K562 (cell line): ENCODE measurements around the gene CALR3.

Source experiments
- ARID2 ChIP-seq: fragments of 450-650 bp; IDR thresholded peaks from 2 replicates; pipeline ENCODE4 v1.6.1; 2017; ENCODE audit warnings: antibody characterized with exemption, mild to moderate bottlenecking
- EP300 ChIP-seq: IDR thresholded peaks from 2 replicates; pipeline ENCODE4 v1.6.1; 2012; ENCODE audit warnings: low read length, improper control_type of control experiment
- ERF ChIP-seq: fragments of 450-650 bp; formaldehyde crosslinking; IDR thresholded peaks from 2 replicates; pipeline ENCODE4 v1.4.0; 2020; ENCODE audit warnings: mild to moderate bottlenecking, mixed read lengths
- LEF1 ChIP-seq: fragments of 450-650 bp; IDR thresholded peaks from 2 replicates; pipeline ENCODE4 v1.6.1; 2016; ENCODE audit warnings: mild to moderate bottlenecking
- OTX1 ChIP-seq: fragments of 450-650 bp; formaldehyde crosslinking; IDR thresholded peaks from 2 replicates; pipeline ENCODE4 v1.4.0; 2022; ENCODE audit warnings: mild to moderate bottlenecking
- SREBF2 ChIP-seq: sonication (generic); formaldehyde crosslinking; IDR thresholded peaks from 2 replicates; pipeline ENCODE4 v1.4.0; 2020; ENCODE audit warnings: mild to moderate bottlenecking, missing genetic modification reagents
- XRCC5 ChIP-seq: fragments of 200-400 bp; formaldehyde crosslinking; IDR thresholded peaks from 2 replicates; pipeline ENCODE4 v1.6.1; 2017; ENCODE audit warnings: low read depth, mild to moderate bottlenecking, low read length
- YY1 ChIP-seq, 3 experiments: IDR thresholded peaks; 2 replicates each; pipeline ENCODE4 v1.6.1; 2011; ENCODE audit warnings: low read length in 2 of 3, mild to moderate bottlenecking in 2 of 3, moderate library complexity in 2 of 3, borderline replicate concordance in 1 of 3, control low read depth in 1 of 3, low read depth in 1 of 3; ENCODE audit not compliant: insufficient read depth in 3 of 3, insufficient replicate concordance in 2 of 3, control insufficient read depth in 1 of 3, insufficient read length in 1 of 3; ENCODE audit errors: extremely low read depth in 1 of 3
- TF ChIP-seq, protein P1 (sequence below), 3 experiments: IDR thresholded peaks in 2 of 3; conservative IDR thresholded peaks in 1 of 3; 2 replicates each; pipeline ENCODE4 v1.5.1; 2011 to 2012; ENCODE audit warnings: low read length in 3 of 3, mild to moderate bottlenecking in 3 of 3, control low read depth in 2 of 3, improper control_type of control experiment in 1 of 3, inconsistent platforms in 1 of 3, low read depth in 1 of 3, mixed read lengths in 1 of 3, moderate library complexity in 1 of 3; ENCODE audit not compliant: insufficient read depth in 2 of 3
- TF ChIP-seq, protein P2 (sequence below): fragments of 250-450 bp; sonication (Bioruptor Pico); IDR thresholded peaks from 2 replicates; pipeline ENCODE4 v1.4.0; 2020; ENCODE audit warnings: mild to moderate bottlenecking
- TF ChIP-seq, protein P3 (sequence below): fragments of 450-650 bp; IDR thresholded peaks from 2 replicates; pipeline ENCODE4 v1.6.1; 2016; ENCODE audit warnings: mild to moderate bottlenecking, moderate library complexity

DNA sequence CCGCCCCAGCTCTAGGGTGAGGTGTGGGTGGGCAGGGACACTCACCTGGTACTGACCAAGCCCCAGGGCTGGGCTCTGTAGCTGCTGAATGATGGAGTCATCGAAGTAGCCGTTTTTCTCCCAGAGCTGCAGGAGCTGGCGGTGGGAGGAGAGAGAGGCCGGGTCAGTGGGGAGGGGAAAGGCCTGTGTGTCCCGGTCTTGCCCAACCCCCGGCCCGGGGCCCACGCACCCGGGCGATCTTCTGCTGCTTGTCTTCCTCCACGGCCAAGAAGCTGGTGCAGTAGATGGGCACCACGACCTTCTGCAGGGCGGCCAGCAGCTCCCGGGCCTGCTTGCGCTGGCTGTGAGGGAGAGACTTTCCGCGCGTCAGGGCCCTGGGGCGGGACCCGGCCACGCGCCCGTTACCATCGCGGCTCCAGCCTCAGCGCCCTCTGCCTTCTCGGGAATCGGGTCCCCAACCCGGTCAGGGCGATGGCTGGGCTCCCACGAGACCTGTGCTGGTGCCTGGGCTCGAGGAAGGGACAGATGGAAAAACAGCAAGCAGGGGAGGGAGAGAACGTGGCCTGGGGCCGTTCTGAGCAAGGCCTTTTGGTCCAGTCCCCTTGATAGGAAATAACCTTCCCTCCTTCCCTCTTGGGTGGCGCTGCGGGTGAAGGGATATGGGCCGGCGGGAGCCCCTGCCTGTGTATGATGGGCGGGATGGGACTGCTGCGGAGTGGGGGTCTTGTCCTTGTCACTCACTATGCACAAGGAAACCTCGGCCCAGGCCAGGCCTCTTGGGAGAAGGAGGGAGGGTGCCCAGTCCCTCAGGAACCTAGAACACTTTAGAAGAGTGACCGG is 34.8 kb upstream of the CALR3 start:
- TF ChIP-seq ARID2 = no peak
- TF ChIP-seq, protein P1, sequence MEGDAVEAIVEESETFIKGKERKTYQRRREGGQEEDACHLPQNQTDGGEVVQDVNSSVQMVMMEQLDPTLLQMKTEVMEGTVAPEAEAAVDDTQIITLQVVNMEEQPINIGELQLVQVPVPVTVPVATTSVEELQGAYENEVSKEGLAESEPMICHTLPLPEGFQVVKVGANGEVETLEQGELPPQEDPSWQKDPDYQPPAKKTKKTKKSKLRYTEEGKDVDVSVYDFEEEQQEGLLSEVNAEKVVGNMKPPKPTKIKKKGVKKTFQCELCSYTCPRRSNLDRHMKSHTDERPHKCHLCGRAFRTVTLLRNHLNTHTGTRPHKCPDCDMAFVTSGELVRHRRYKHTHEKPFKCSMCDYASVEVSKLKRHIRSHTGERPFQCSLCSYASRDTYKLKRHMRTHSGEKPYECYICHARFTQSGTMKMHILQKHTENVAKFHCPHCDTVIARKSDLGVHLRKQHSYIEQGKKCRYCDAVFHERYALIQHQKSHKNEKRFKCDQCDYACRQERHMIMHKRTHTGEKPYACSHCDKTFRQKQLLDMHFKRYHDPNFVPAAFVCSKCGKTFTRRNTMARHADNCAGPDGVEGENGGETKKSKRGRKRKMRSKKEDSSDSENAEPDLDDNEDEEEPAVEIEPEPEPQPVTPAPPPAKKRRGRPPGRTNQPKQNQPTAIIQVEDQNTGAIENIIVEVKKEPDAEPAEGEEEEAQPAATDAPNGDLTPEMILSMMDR (IDR thresholded peaks at IDR 0.05 in 2 of 3, conservative IDR thresholded peaks at IDR 0.05 in 1 of 3; ENCODE audit: insufficient read depth in 2 of 3, low read depth in 1 of 3, low read length in 3 of 3) = no peak
- TF ChIP-seq, protein P2, sequence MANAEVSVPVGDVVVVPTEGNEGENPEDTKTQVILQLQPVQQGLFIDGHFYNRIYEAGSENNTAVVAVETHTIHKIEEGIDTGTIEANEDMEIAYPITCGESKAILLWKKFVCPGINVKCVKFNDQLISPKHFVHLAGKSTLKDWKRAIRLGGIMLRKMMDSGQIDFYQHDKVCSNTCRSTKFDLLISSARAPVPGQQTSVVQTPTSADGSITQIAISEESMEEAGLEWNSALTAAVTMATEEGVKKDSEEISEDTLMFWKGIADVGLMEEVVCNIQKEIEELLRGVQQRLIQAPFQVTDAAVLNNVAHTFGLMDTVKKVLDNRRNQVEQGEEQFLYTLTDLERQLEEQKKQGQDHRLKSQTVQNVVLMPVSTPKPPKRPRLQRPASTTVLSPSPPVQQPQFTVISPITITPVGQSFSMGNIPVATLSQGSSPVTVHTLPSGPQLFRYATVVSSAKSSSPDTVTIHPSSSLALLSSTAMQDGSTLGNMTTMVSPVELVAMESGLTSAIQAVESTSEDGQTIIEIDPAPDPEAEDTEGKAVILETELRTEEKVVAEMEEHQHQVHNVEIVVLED = no peak
- no peak for TF ChIP-seq YY1 (IDR thresholded peaks at IDR 0.05; ENCODE audit: borderline replicate concordance in 1 of 3, control insufficient read depth in 1 of 3, extremely low read depth in 1 of 3, insufficient read depth in 3 of 3, insufficient read length in 1 of 3, insufficient replicate concordance in 2 of 3, low read depth in 1 of 3, low read length in 2 of 3)
- TF ChIP-seq, protein P3, sequence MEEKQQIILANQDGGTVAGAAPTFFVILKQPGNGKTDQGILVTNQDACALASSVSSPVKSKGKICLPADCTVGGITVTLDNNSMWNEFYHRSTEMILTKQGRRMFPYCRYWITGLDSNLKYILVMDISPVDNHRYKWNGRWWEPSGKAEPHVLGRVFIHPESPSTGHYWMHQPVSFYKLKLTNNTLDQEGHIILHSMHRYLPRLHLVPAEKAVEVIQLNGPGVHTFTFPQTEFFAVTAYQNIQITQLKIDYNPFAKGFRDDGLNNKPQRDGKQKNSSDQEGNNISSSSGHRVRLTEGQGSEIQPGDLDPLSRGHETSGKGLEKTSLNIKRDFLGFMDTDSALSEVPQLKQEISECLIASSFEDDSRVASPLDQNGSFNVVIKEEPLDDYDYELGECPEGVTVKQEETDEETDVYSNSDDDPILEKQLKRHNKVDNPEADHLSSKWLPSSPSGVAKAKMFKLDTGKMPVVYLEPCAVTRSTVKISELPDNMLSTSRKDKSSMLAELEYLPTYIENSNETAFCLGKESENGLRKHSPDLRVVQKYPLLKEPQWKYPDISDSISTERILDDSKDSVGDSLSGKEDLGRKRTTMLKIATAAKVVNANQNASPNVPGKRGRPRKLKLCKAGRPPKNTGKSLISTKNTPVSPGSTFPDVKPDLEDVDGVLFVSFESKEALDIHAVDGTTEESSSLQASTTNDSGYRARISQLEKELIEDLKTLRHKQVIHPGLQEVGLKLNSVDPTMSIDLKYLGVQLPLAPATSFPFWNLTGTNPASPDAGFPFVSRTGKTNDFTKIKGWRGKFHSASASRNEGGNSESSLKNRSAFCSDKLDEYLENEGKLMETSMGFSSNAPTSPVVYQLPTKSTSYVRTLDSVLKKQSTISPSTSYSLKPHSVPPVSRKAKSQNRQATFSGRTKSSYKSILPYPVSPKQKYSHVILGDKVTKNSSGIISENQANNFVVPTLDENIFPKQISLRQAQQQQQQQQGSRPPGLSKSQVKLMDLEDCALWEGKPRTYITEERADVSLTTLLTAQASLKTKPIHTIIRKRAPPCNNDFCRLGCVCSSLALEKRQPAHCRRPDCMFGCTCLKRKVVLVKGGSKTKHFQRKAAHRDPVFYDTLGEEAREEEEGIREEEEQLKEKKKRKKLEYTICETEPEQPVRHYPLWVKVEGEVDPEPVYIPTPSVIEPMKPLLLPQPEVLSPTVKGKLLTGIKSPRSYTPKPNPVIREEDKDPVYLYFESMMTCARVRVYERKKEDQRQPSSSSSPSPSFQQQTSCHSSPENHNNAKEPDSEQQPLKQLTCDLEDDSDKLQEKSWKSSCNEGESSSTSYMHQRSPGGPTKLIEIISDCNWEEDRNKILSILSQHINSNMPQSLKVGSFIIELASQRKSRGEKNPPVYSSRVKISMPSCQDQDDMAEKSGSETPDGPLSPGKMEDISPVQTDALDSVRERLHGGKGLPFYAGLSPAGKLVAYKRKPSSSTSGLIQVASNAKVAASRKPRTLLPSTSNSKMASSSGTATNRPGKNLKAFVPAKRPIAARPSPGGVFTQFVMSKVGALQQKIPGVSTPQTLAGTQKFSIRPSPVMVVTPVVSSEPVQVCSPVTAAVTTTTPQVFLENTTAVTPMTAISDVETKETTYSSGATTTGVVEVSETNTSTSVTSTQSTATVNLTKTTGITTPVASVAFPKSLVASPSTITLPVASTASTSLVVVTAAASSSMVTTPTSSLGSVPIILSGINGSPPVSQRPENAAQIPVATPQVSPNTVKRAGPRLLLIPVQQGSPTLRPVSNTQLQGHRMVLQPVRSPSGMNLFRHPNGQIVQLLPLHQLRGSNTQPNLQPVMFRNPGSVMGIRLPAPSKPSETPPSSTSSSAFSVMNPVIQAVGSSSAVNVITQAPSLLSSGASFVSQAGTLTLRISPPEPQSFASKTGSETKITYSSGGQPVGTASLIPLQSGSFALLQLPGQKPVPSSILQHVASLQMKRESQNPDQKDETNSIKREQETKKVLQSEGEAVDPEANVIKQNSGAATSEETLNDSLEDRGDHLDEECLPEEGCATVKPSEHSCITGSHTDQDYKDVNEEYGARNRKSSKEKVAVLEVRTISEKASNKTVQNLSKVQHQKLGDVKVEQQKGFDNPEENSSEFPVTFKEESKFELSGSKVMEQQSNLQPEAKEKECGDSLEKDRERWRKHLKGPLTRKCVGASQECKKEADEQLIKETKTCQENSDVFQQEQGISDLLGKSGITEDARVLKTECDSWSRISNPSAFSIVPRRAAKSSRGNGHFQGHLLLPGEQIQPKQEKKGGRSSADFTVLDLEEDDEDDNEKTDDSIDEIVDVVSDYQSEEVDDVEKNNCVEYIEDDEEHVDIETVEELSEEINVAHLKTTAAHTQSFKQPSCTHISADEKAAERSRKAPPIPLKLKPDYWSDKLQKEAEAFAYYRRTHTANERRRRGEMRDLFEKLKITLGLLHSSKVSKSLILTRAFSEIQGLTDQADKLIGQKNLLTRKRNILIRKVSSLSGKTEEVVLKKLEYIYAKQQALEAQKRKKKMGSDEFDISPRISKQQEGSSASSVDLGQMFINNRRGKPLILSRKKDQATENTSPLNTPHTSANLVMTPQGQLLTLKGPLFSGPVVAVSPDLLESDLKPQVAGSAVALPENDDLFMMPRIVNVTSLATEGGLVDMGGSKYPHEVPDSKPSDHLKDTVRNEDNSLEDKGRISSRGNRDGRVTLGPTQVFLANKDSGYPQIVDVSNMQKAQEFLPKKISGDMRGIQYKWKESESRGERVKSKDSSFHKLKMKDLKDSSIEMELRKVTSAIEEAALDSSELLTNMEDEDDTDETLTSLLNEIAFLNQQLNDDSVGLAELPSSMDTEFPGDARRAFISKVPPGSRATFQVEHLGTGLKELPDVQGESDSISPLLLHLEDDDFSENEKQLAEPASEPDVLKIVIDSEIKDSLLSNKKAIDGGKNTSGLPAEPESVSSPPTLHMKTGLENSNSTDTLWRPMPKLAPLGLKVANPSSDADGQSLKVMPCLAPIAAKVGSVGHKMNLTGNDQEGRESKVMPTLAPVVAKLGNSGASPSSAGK = no peak
- TF ChIP-seq SREBF2 (CRISPR knock-in tag) = no peak
- no peak for TF ChIP-seq ERF
- no peak for TF ChIP-seq LEF1
- no peak for TF ChIP-seq XRCC5
- no peak for TF ChIP-seq EP300
- no peak for TF ChIP-seq OTX1 (CRISPR knock-in tag)
